CD4-positive, alpha-beta T cell treated with Interleukin-2 at 100 ng/mL for 4 hours (primary cell): ENCODE results near the gene HSD17B12.

Experiments used
- DNase-seq: peaks from one replicate; pipeline ENCODE4 v3.0.0-alpha.2; 2020; ENCODE audit warnings: low spot score

Gene HSD17B12

DNA sequence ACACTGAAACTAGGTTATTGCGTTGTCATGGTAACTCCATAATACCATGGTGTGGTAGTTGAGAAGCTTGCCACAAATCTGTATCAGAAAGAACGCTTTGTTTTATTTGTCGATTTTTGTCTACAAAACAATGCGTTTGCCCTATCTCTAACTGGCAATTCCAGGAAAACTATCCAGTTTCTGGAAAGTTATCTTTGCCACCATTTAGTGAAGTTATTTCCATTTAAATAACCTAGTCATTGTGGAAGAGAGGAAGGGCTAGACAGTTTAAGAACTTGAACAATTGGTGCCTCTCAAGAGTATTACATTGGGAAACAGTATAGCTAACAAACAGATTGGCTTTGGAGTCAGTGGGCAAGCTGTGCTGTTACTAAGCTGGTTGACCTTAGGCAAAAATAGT, 7.9 kb downstream of the HSD17B12 start:
- DNase-seq, result no peak

DNA sequence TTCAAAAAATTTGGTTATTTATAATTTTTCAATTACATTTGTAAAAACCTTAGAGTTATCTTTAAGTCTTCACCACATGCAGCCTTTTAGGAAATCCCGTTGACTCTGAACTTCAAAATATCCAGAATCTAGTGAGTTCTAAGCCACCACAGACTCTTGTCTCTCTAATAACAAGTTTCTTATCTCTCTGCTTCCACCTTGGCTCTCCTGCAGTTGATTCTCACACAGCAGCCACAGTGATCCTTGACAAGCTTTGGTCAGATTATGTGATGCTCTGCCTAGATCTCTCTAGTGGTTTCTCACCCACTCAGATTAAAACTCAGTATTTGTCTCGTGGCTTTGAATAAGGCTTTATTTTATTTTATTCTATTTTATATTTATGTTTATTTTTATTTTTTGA, 8.6 kb downstream of the HSD17B12 start:
- no peak for DNase-seq

DNA sequence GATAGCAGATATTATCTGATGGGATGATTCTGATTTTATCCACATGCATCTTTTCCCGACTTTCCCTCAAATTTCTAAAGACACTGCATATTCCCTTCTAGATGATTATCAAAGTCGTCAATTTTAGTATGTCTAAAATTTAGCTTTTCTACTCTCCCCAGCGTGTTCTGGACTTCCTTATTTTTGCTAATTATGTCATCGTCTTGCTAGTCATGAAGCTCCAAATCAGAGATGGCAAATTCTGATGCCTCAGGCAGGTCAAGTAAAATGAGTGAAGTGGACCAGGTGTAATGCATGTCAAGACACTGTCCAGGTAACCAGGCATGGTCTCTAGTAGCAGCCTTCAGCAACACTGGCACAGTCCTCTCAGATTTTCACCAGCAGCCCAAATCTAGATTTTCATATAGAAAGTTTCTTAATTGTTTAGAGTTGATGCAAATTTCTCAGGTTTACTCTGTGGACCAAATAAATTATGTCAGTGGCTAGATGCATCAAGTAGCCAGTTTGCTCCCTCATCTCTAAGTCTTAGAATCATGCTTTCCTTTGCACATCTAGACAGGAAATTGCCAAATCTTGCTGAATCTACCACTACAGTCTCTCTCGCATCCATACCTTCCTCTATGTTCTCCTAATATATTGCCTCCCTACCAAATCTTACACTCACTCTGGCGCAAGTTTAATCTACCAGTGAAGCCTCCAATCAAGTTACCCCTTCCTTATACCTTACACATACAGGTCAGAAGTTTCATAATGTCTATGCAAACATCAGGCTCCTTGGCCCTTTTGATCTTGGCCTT, 10.6 kb downstream of the HSD17B12 start:
- DNase-seq, result no peak

DNA sequence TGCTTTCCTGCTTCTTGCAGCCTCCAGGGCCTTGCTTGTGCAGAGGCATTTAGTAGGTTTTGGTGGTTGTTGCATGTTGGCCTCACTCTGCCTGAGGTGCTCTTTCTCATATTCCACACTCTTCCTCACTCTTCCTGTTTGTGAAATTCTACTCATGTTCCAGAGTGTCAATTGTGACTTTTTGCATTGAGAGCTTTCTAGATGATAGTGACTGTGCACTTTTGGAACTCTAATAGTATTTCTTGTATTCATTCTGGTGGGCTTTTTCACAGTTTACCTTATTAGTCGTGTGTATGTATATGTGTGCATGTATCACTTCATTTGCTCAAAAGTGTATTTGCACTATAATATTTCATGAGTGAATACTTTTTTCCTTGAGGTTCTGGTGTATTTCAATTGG, 11.3 kb downstream of the HSD17B12 start:
- no peak for DNase-seq

DNA sequence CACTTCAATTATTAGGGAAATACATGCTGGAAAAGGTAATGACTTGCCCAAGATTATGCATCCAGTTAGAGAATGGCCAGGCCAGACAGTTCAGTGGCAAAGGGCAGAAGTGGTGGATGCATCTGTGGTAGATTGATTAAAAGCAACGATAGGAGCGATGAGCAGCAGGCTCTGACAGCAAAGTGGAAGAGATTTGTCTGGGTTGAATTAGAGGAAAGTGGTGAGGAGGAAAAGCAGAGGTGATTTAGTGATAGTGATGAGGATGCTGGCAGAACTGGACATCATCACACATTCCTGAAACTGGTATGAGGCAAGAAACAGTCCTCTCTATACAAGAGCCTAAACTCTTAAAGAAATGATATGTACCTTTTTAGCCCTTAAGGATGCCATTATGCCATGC, 12.5 kb downstream of the HSD17B12 start:
- no peak for DNase-seq

GRCh38 chr11:43693731-43694130, 13.2 kb downstream of the HSD17B12 start:
- DNase-seq, result no peak

GRCh38 chr11:43694477-43694876, 13.9 kb downstream of the HSD17B12 start:
- no peak for DNase-seq

DNA sequence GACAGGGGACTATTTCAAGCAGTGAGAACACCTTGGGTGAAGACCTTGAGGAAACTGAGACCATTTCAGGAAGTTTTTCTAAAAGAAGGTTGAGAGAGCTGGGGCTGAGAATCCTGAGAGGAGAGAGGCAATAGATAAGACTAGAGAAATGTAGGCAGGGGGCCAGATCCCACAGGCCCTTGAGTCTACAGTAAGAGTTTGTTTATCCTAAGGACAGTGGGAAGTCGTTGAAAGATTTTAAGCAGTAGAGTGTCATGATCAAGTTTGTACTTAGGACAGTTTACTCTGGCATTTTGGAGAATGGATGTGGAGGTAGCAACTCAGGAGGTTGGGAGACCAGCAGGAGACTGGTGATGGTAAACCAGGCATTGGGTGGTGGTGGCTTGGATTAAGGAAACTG, 17.1 kb downstream of the HSD17B12 start:
- no peak for DNase-seq

DNA sequence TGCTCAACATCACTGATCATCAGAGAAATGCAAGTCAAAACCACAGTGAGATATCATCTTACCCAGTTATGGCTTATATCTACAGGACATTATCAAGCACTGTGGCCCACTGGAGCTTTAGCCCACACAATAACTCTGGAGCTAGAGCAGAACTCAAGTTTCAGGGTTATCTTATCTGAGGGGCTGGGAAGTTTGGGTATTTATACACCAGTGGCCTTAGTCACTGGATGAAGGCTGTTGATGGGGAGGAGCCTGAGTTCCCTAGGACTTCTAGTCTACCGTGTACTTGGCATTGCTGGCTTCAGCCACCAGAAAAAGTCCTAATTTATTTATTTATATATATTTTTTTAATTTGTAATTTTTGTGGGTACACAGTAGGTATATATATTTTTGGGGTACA, 19.3 kb downstream of the HSD17B12 start:
- DNase-seq, result no peak

- DNase-seq, result no peak
Measured at GRCh38 chr11:43706631-43707030, 26.1 kb downstream of the HSD17B12 start.

- DNase-seq, result no peak
Measured at GRCh38 chr11:43708776-43709175, 28.2 kb downstream of the HSD17B12 start.

DNA sequence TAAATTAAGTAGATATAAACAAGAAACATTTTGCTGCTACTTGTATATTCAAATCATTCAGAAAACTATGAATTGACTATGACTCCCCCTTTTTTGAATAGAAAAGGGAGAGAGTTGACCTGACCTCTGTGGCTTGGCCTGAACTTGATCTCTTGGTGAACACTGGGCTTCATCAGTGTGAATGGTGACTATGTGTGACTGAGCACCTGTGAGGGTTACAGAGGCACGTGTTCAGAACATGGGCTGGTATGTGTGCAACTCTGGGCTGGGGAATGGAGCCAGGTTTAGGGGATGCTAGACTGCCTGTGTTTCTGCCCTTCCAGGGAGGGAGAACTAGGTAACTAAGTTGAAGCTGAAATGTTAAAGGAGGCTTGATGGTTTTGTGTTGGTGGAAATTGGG, 29.2 kb downstream of the HSD17B12 start:
- DNase-seq, result no peak

DNA sequence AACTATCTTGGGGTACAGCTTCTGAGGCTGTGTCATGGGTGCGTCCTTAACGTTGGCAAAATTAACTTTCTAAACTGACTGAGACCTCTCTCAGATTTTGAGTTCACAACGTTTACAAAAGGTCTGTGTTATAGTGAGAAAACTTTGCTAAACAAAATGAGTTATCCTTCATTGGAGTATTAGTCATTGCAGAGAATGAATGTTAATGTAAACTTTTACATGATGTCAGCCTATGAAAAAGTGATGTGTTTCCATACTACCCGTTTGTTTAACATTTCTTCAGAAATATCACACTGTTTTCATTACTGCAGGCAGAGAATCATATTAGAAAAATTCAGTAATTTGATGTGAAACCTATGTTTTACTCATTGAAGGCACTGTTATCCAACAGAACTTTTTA, 32.1 kb downstream of the HSD17B12 start:
- DNase-seq, result no peak

DNA sequence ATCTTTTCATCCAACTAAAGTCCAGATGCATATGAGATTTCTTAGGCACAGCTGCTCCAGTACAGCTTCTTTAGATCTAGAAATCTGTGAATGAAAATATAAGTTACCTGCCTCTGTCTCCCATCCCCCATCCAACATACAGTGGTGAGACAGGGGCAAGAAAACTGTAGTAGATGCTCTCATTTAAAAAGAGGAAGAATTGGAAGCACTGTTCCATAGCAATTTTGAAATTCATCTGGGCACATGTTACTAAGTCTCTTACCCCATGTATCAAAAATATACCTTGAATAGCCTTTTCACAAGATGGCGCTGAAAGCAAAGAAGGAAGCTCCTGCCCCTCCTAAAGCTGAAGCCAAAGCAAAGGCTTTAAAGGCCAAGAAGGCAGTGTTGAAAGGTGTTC, 37.8 kb downstream of the HSD17B12 start:
- no peak for DNase-seq

GRCh38 chr11:43723617-43724016, 43.1 kb downstream of the HSD17B12 start:
- DNase-seq, result no peak

- DNase-seq, result no peak
Measured at GRCh38 chr11:43732225-43732624, 51.7 kb downstream of the HSD17B12 start.

DNA sequence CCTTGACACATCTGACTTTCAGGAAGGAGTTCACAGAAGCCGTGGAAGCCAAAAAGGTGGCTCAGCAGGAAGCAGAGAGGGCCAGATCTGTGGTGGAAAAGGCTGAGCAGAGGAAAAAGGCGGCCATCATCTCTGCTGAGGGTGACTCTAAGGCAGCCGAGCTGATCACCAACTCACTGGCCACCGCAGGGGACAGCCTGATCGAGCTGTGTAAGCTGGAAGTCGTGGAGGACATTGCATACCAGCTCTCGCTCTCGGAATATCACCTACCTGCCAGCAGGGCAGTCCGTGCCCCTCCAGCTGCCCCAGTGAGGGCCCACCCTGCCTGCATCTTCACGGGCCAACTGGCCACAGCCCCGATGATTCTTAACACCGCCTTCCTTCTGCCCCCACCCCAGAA, 53.7 kb downstream of the HSD17B12 start:
- no peak for DNase-seq

GRCh38 chr11:43735115-43735514, 54.6 kb downstream of the HSD17B12 start:
- DNase-seq, result no peak

GRCh38 chr11:43735961-43736360, 55.4 kb downstream of the HSD17B12 start:
- no peak for DNase-seq

- DNase-seq, result no peak
Measured at GRCh38 chr11:43736502-43737200, 56.1 kb downstream of the HSD17B12 start.

DNA sequence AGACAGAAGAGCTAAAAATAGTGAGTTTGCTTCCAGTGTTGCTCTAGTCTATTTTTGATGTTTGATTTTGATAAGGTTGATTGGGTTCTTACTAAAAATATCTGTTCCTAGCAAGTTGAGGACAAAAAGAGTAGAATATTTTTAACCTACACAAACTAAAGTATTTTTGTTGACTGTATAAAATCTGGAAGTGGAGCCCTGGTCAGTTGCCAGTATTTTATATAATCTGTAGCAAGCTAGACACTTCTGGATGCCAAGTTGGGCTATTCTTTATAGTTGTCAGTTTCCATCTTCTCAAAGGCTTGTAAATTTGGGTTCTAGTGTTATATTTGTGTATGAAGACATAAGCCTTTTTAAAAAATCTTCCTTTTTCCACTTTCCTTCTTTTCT, 56.7 kb downstream of the HSD17B12 start:
- DNase-seq, result no peak

- no peak for DNase-seq
Measured at GRCh38 chr11:43738600-43739409, 58.3 kb downstream of the HSD17B12 start.

DNA sequence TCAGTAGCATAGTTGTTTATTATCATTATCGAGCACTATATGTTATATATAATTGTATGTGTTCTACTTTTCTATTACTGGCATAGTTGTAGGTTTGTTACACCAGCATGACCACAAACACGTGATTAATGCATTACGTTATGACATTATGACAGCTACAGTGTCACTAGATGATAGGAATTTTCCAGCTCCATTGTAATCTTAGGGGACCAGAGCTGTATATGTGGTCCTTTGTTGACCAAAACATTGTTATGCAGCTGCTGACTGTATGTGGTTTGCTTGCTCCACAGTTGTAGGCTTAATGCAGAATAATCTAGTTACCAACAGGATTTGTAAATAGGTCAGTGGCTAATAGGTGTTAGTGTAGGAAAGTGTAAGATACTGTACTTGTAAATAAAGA, 66.1 kb downstream of the HSD17B12 start:
- DNase-seq, result no peak
